GM18519 (cell line): ENCODE data around the gene NOS1AP.
"Not testable (repeated sequence)": the region's sequence is repeated elsewhere in the genome, so short reads cannot be mapped to it uniquely, and the experiment has no call there.

Experiments
- ATAC-seq: cut with Tn5 transposase; IDR thresholded peaks from one replicate; pipeline ENCODE4 v1.9.1; 2021; ENCODE audit warnings: mild to moderate bottlenecking, moderate library complexity; ENCODE audit not compliant: unreplicated experiment, low FRiP score

The NOS1AP gene

DNA sequence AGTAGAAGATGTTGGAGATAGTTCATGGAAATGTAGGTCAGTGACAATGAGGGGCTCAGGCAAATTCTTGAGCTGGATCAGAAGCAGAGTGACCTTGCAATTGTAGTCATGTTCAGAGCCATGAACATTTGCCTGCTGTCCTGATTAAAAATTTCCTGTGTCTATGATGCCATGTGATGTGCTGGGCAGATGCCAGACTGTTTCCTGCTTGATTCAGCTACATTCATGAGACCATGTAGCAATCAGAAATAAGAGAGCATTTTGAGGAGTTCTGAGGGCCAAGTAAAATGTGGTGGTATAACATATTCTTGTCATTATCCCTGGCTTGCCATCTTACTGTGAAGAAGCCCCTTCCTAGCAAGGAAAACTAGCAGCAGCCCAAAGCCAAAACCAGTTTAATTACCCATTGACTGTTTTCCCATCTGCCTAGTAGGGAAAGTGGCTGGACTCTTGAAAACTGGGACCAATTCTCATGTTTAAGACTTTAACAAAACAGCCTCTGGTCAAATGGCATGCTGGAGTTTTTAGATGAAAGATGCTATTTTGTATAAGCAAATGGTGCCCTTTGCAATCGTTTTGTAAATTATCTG, 118.3 kb downstream of the NOS1AP start:
- no peak for ATAC-seq

GRCh38 chr1:162189345-162189744, 119.9 kb downstream of the NOS1AP start:
- ATAC-seq: no peak

- no peak for ATAC-seq
These were observed 122.2 kb downstream of the NOS1AP start for GRCh38 chr1:162191396-162192305.

GRCh38 chr1:162192306-162192678, 122.8 kb downstream of the NOS1AP start:
- no peak for ATAC-seq

DNA sequence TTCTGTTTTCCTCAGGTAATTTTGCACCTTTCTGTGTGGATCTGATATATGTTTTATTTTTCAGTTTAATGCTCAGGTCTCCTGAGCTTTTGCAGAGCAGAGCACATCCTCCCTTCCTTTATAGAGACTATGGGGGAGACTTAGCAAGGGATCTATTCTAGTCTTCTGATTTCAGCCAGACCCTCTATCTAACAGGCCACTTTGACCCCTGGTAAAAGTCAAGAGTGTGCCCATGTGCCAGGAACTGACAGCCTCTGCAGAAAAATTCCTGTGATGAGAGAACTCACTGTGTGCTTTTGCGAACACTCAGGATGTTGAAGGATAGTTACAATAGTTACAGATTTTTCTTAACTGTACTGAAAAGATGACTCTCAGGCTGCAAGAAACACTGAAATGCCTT, 123.3 kb downstream of the NOS1AP start:
- no peak for ATAC-seq

GRCh38 chr1:162193221-162193620, 123.7 kb downstream of the NOS1AP start:
- no peak for ATAC-seq

- ATAC-seq: no peak
These were observed 124.3 kb downstream of the NOS1AP start for GRCh38 chr1:162193815-162194214.

GRCh38 chr1:162195567-162195966, 126.1 kb downstream of the NOS1AP start:
- ATAC-seq: no peak

DNA sequence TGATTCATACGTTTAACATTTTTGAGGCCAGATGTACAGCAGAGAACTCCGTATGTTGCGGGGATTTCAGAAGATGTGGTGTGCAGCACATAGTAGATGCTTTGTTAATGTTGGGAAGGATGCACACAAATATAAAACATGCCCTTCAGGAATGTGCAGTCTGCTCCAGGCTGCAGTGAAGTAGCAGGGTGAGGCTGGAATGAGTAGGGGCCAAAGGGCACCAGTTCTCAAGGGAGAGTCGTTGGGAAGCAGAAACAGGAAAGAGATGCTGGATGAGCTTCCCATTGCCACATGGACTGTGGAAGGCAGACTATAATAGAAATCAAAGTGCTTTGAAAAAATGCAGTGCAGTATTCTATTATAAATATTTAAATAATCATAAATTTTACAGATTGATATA, 126.9 kb downstream of the NOS1AP start:
- ATAC-seq: no peak

- ATAC-seq: no peak
These were observed 127.6 kb downstream of the NOS1AP start for GRCh38 chr1:162197041-162197531.

DNA sequence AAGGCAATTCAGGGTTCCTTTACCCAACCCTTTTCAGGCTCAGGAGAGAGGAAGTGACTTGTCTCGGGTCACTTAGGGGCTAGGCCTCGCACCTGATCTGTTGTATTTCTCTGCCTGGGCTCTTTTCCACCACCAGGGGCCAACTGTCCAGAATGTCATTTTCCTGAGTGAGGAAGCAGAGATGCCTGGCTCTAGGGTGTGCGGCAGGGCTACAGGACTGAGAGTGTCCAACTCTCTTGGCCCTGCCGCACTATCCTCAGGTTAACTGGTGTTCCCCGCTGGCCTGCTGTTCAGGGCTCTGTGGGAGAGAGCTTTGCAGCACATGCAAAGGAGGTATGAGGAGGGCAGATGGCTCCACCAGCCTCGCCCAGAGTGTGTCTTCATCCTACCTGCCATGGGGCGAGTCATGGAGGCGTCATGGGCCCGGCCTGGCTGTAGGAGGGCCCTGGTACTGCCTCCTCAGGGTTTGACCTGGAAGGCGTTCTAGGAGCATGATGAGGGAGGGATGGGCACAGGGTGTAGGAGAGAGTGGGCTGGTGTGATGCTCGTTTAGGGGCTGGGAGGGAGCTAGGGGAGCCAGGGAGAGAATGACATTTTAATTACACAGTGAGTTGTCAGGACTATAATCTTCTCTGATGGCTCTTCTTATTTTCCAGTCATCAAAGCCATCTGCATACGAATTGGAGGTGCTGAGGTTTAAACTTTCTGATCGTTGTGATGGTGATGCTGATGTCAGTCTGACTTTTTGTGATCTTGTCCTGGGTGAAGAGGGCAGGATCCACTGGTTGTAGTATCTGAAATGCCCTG, 128.3 kb downstream of the NOS1AP start:
- ATAC-seq: no peak

GRCh38 chr1:162200096-162200847, 130.8 kb downstream of the NOS1AP start:
- no peak for ATAC-seq

- ATAC-seq: not testable (repeated sequence)
These were observed 131.6 kb downstream of the NOS1AP start for GRCh38 chr1:162201062-162201461.

DNA sequence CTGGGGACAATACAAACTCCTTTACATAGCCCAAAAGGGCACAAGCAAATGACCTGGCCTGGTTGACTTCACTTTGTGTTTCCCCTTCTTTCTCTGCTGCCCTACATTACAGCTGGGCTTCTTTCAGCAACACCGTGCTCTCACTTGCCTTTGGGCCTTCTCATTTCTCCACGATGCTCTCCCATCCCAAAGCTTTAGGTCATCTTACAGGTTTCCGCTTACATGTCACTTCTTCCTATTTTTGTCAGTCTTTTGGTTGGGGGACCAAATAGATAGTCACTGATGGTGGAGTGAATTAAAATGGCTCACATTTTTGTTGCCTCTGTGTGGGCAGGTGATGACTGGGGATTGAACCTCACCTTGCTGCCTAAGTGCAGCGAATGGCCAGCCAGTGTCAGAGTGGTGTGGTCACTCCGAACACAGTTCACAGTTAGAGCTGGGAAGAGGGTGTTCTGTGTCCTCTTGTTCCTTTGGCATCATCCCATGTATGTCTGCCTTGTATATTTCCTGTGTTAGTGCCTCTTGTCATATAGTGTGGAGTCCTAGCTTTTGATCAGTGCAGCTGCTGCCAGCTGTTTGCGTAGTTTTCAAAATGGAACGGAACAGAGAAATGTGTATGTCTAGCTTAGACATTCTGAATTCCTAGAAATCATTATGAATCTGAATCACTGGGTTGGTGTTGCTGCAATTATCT, 134.8 kb downstream of the NOS1AP start:
- ATAC-seq: no peak

DNA sequence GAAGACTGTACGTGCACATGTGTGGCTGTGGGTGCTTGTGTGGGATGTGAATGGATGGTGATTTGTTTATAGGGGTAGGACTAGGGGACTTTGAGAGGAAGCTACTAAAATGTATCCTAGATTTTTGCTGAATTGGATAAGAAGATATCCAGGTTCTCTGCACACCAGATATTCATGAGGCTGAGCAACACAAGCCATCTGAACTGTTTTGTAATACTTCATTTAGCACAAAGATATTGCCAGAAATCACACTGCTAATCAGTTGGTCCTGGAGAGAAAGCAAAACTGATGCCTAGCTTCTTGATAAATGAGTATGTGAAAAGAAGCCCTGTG, 135.3 kb downstream of the NOS1AP start:
- no peak for ATAC-seq

DNA sequence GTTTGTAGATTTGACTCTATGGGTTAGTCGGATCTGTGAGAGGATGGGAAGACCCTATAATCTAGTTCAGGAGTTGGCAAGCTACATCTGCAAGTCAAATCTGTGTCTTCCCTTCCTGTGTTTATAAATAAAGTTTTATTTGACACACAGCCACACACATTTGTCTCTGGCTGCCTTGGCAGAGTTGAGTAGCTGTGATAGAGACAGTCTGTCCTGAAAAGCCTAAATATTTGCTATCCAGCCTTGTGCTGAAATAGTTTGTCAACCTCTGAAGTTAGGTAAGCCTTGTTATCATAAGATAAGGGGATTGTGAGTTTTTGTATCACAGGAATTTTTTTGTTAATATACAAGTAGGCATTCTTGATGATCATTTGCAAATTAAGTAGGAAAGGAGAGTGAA, 136.8 kb downstream of the NOS1AP start:
- ATAC-seq: no peak

- no peak for ATAC-seq
These were observed 137.5 kb downstream of the NOS1AP start for GRCh38 chr1:162206749-162207635.

DNA sequence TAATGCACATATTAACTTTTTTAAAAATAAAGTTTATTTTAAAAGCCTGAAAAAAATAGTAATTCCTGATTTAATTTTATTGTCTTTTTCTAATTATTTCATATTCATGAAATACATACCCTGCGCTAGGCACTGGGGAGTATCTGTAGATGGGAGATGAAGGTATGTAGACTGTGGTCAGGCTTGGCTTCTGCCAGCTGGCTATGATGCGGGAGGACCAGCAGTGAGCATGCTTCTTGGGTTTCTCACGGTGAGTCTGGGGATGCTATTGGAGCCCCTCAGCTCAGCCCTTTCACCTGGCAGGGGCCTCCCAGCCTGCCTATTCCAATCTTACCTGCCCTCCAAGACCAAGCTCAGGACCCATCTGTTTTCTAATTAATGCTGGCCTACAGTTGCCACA, 138.4 kb downstream of the NOS1AP start:
- no peak for ATAC-seq

DNA sequence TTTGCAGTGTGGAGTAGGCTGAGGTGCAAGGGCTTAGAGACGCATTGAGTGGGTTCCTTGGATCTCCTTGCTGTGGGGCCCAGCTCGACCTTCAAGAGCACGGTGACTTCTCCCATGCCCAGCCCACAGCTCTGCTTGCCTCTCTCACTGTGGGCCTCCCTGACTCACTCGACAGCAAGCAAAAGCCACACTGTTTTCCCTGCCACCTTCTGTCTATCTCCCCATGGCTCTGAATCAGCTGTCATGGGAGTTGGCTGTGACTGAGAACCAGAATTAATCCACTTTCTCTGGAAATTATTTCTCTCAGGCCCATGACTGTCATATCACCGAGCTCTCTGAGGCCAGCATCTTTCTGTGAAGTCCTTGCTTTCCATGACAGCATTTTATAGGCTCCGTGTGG, 140.7 kb downstream of the NOS1AP start:
- ATAC-seq: no peak
